ENCODE data around the gene FKBP5. TPM values are rescaled to one million over a fixed set of nuclear protein-coding genes. Genes with fewer than 3 reads are reported as not detected.
A peak's percentile ranks its signal among the peaks of the same experiment; 100 is the strongest.

Gene FKBP5
- total RNA-seq, 4 donors from 2014 or later, result 304 to 768 (median 608) TPM

DNA sequence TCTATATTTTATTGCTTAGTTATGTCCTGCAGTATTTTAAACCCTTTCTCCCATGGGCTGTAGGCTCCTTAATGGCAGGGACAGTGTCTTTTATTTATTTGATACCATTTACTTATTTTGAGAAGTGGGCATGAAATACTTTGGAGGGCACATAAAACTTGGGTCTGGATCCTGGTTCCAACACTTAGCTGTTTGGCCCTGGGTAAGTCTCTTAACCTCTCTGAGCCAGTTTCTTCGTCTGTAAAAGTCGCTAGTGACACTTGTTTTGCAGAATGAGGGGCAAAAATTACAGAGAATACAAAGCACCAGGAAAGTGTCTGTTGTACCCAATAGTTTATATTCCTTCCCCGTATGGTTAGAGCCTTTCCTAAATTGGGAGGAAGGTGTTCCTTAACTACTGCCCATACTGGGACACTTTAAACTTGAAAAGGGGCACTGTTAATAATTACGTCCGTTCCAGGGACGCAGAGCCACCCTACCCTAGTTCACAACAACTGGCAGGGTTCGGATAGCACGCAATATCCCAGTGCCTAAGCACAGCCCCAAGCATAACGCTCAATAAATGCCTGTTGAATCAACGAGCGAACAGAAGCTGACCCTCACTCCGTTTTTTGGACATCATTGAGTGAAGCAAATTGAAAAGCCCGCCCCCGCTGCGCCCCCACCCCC is 42.2 kb upstream of the FKBP5 start:
- Histone ChIP-seq H3K9me3 (no peaks in the 10 kb centered on the region), H3K27ac (peak overlapping the region; percentile 98 to 100 (median 100)), H3K36me3 (no peaks in the 10 kb centered on the region), H3K4me1 (peaks cover 14 to 80% (median 65%) of the 10 kb centered on the region in 4 donors), H3K27me3 (no peaks in the 10 kb centered on the region), H3K4me3 (peak overlapping the region; percentile 50 to 77 (median 64))
- TF ChIP-seq EP300 (IDR thresholded peaks at IDR 0.05), result no peak
- no peak for TF ChIP-seq POLR2A (IDR thresholded peaks at IDR 0.05)
- TF ChIP-seq, protein P1, sequence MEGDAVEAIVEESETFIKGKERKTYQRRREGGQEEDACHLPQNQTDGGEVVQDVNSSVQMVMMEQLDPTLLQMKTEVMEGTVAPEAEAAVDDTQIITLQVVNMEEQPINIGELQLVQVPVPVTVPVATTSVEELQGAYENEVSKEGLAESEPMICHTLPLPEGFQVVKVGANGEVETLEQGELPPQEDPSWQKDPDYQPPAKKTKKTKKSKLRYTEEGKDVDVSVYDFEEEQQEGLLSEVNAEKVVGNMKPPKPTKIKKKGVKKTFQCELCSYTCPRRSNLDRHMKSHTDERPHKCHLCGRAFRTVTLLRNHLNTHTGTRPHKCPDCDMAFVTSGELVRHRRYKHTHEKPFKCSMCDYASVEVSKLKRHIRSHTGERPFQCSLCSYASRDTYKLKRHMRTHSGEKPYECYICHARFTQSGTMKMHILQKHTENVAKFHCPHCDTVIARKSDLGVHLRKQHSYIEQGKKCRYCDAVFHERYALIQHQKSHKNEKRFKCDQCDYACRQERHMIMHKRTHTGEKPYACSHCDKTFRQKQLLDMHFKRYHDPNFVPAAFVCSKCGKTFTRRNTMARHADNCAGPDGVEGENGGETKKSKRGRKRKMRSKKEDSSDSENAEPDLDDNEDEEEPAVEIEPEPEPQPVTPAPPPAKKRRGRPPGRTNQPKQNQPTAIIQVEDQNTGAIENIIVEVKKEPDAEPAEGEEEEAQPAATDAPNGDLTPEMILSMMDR (IDR thresholded peaks at IDR 0.05), result no peak
- WGBS, 2 donors, result 7 to 10% methylated on average over 15 of the region's 15 CpGs
- DNase-seq (ENCODE audit: low spot score in 2 of 2), result peak in 1 of 2 donors; percentile 67

DNA sequence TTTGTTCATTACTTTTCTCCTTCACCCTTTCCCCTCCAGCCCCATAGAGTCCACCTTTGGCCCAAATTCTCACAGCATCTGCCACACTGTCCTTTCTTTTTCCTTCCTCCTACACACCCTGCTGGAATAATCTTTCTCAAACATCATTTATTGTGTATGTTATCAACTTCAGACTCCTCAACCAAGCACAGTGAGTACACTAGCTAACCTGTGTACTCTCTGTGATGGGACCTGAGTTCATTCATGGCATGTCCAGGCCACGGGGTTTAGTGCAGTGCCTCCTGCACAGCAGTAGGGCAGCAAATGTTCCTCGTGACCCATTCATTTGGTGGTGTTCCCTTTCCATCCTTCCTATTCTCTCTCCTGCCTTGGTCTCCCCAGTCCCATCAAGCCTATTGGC is 41.0 kb upstream of the FKBP5 start:
- H3K27me3 ChIP-seq, result no peaks in the 10 kb centered on the region
- H3K27ac ChIP-seq, result peak overlapping the region; percentile 98 to 100 (median 100)
- 48 to 64% methylated on average over 2 of the region's 2 CpGs for WGBS, 2 donors
- peaks cover 17 to 86% (median 73%) of the 10 kb centered on the region in 4 donors for H3K4me1 ChIP-seq
- H3K4me3 ChIP-seq, result no peak overlapping the region
- DNase-seq (ENCODE audit: low spot score in 2 of 2), result no peak
- TF ChIP-seq EP300 (IDR thresholded peaks at IDR 0.05) (no peak), POLR2A (IDR thresholded peaks at IDR 0.05) (no peak)
- TF ChIP-seq, protein P1 (IDR thresholded peaks at IDR 0.05), result no peak
- no peaks in the 10 kb centered on the region for H3K9me3 ChIP-seq
- no peaks in the 10 kb centered on the region for H3K36me3 ChIP-seq

DNA sequence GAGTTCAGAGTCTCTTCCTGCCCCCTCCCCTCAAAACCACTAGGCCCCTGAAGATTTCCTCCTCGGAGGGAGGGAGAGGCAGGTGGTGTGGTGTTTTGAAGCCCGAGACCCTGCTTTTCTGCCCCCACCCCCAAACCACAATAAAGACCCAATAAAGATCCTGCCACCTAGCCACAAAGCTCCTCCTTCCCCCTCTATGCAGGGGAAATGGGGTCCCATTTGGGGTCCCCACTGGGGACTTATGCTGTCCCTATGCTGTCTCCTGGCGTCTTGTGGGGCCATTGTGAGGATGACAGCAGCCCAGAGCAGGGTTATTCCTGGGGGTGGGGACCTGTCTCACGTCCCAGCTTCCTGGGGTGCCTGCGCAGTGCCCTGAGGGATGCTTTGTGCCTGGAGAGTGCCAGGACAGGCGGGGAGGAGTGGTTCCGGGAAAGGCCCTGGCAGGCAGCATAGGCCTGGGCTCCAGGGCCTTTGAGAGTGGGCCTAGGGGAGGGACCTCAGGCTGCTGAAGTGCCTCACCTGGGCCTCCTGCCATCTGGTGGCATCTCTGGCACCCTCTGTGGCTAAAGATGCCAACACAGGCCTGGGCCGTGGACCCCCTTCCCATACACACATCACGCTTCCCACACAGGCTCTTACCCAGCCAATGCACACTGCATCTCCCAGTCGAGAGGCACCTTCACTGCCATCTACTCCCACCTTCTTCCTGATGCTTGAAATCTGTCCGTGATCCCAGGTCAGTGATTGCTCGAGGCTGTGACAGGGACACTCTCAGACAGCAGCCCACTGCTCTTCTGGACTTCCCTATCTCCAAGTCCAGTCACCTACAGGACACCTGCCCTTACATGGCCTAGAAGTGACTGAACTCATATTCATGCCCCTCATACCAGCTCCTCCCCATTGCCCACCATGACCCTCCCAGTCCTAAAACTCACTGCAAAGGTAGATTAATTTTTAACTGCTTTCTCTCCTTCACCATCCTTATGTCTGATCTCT is 40.3 kb upstream of the FKBP5 start:
- DNase-seq (ENCODE audit: low spot score in 2 of 2), result no peak
- Histone ChIP-seq H3K27ac (peak overlapping the region; percentile 98 to 100 (median 100)), H3K27me3 (no peaks in the 10 kb centered on the region), H3K9me3 (no peaks in the 10 kb centered on the region), H3K4me1 (peaks cover 17 to 89% (median 79%) of the 10 kb centered on the region in 4 donors), H3K36me3 (no peaks in the 10 kb centered on the region), H3K4me3 (peak overlapping the region in 2 of 4 donors; percentile 23 to 56)
- TF ChIP-seq POLR2A (IDR thresholded peaks at IDR 0.05) (no peak), EP300 (IDR thresholded peaks at IDR 0.05) (peak in 1 of 2 donors; percentile 31)
- 68 to 78% methylated on average over 8 to 12 of the region's 12 CpGs for WGBS, 2 donors

DNA sequence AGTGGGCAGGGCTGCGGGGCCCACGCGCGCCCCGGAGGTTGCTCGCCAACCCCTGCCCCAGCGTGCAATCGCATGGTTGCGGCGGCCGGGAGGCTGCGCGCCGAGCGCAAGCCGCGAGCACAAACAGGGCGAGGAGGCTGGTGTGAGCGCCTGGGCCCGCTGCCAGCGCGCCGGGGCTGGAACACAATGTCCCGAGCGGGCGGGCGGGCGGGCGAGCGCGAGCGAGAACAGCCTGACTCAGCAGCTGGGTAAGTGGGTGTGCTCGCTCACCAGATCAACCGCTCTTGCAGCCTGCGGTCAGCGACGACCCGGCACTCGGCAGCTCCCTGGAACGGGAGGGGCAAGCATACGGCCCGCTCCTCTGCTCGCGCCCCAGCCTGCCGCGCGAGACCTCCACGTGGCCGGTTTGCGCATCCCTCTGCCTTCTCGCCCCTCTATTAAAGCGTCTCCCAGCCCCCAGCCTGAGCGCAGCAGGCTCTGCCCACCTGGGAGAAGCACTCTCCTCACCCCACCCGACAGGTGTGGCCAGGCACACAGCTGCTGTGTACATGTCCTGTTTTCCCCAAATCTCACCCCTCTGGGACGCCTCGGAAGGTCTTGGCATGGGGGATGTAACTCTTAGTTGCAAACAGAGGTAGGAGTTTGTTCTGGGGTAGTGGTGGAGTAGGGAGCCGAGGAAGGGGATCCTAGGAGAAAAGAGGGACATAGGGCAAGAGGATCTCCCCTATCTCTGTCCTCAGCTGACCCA is 39.4 kb upstream of the FKBP5 start:
- Histone ChIP-seq H3K27ac (peak overlapping the region; percentile 98 to 100 (median 100)), H3K36me3 (no peaks in the 10 kb centered on the region), H3K27me3 (no peaks in the 10 kb centered on the region), H3K4me1 (peaks cover 17 to 89% (median 79%) of the 10 kb centered on the region in 4 donors), H3K4me3 (peak overlapping the region; percentile 31 to 59 (median 46)), H3K9me3 (no peaks in the 10 kb centered on the region)
- TF ChIP-seq, protein P1 (IDR thresholded peaks at IDR 0.05), result peak in 2 of 5 experiments; percentile 46 to 58
- TF ChIP-seq EP300 (IDR thresholded peaks at IDR 0.05) (peak; percentile 96 to 99), POLR2A (IDR thresholded peaks at IDR 0.05) (peak; percentile 52 to 71)
- peak; percentile 89 to 91 for DNase-seq (ENCODE audit: low spot score in 2 of 2)
- 2 to 26% methylated on average over 3 to 45 of the region's 57 CpGs for WGBS, 2 donors

Data from tibial nerve (tissue), 4 donors.